H1 (cell line): ENCODE data around the gene GNG13. TPM values are rescaled to one million over a fixed set of nuclear protein-coding genes. Genes with fewer than 3 reads are reported as not detected.

Experiments
- CTCF ChIA-PET: fragments of 300-600 bp; sonication (Branson Sonifier 250); formaldehyde crosslinking; loops from one replicate; lab custom pipeline; 2021; ENCODE audit not compliant: partially characterized antibody; lab: Charles Lee
- POLR2A ChIA-PET: fragments of 300-600 bp; sonication (Branson Sonifier 250); formaldehyde crosslinking; loops from one replicate; lab custom pipeline; 2021; ENCODE audit warnings: inconsistent platforms; ENCODE audit not compliant: partially characterized antibody; lab: Charles Lee
- DNase-seq, 2 experiments: peaks; one replicate each; pipeline versions ENCODE4 v3.0.0 to v3.0.0-alpha.2; 2010 to 2022; ENCODE audit warnings: low spot score in 2 of 2, low read depth in 1 of 2, mixed read lengths in 1 of 2
- FAIRE-seq: peaks from 2 replicates; lab custom pipeline; 2011; peaks lifted over from hg19 to GRCh38; lab: Jason Lieb, UNC
- H2AFZ ChIP-seq: 2 replicates; pipeline ENCODE4 v1.8.1; 2012; ENCODE audit warnings: low read length, inconsistent platforms
- H2AK5ac ChIP-seq: 2 replicates; pipeline ENCODE4 v1.6.1; 2013; ENCODE audit warnings: low read depth, low read length
- H2BK120ac ChIP-seq: replicated peaks from 2 replicates; pipeline ENCODE3; 2013; ENCODE audit warnings: low read depth, low read length, inconsistent platforms
- H2BK12ac ChIP-seq: 2 replicates; pipeline ENCODE4 v1.6.1; 2013; ENCODE audit warnings: low read depth, low read length
- H2BK15ac ChIP-seq: 2 replicates; pipeline ENCODE4 v1.6.1; 2013; ENCODE audit warnings: low read length
- H2BK20ac ChIP-seq: 2 replicates; pipeline ENCODE4 v1.6.1; 2013; ENCODE audit warnings: low read length
- H2BK5ac ChIP-seq: 2 replicates; pipeline ENCODE4 v1.6.1; 2013; ENCODE audit warnings: low read depth, low read length
- H3K14ac ChIP-seq: 2 replicates; pipeline ENCODE4 v1.6.1; 2013; ENCODE audit warnings: inconsistent platforms; ENCODE audit not compliant: insufficient read length
- H3K18ac ChIP-seq: 2 replicates; pipeline ENCODE4 v1.6.1; 2013; ENCODE audit warnings: low read length; ENCODE audit errors: extremely low read depth
- H3K23ac ChIP-seq: 2 replicates; pipeline ENCODE4 v1.6.1; 2013; ENCODE audit warnings: inconsistent platforms; ENCODE audit not compliant: insufficient read length
- H3K23me2 ChIP-seq: 2 replicates; pipeline ENCODE4 v1.6.1; 2013; ENCODE audit warnings: low read depth, low read length
- H3K27ac ChIP-seq: 2 replicates; pipeline ENCODE4 v1.6.1; 2011; ENCODE audit warnings: low read depth, low read length, inconsistent platforms
- H3K27me3 ChIP-seq, 4 experiments: replicated peaks in 1 of 4; 1 replicate in 1 of 4; 2 replicates in 3 of 4; pipeline versions ENCODE4 v1.6.1 to v1.8.1; 2011 to 2013; ENCODE audit warnings: low read length in 3 of 4, mild to moderate bottlenecking in 3 of 4, inconsistent platforms in 2 of 4, mixed read lengths in 2 of 4, moderate library complexity in 1 of 4; ENCODE audit not compliant: control insufficient read depth in 3 of 4, insufficient read depth in 3 of 4; ENCODE audit errors: extremely low read depth in 1 of 4
- H3K36me3 ChIP-seq, 4 experiments: 2 replicates each; pipeline versions ENCODE4 v1.6.1 to v1.8.1; 2011 to 2013; ENCODE audit warnings: mild to moderate bottlenecking in 4 of 4, low read length in 3 of 4, moderate library complexity in 2 of 4, control low read depth in 1 of 4, inconsistent platforms in 1 of 4; ENCODE audit not compliant: insufficient read depth in 4 of 4, control insufficient read depth in 2 of 4
- H3K4ac ChIP-seq: replicated peaks from 2 replicates; pipeline ENCODE3; 2013; ENCODE audit warnings: low read length, low read depth, mixed read lengths, inconsistent platforms; ENCODE audit not compliant: insufficient read length
- H3K4me1 ChIP-seq, 4 experiments: replicated peaks in 1 of 4; 1 replicate in 1 of 4; 2 replicates in 3 of 4; pipeline versions ENCODE4 v1.6.1 to v1.8.1; 2011 to 2013; ENCODE audit warnings: low read length in 3 of 4, inconsistent platforms in 2 of 4, mixed read lengths in 1 of 4; ENCODE audit not compliant: insufficient read depth in 4 of 4, control insufficient read depth in 3 of 4
- H3K4me2 ChIP-seq, 2 experiments: 2 replicates each; pipeline versions ENCODE4 v1.6.1 to v1.8.1; 2011 to 2013; ENCODE audit warnings: low read depth in 2 of 2, low read length in 2 of 2, control low read depth in 1 of 2, inconsistent platforms in 1 of 2, mild to moderate bottlenecking in 1 of 2; ENCODE audit not compliant: insufficient read depth in 1 of 2
- H3K4me3 ChIP-seq, 4 experiments: fragments of 200-600, 300-600 bp in 1 of 4; sonication (generic), shearing (Covaris generic), sonication (Bioruptor Twin) in 1 of 4; 2 replicates each; pipeline versions ENCODE4 v1.5.1 to v1.8.1; 2011 to 2016; ENCODE audit warnings: low read length in 4 of 4, low read depth in 3 of 4, control low read depth in 2 of 4, inconsistent platforms in 2 of 4, mild to moderate bottlenecking in 2 of 4, mixed read lengths in 1 of 4, moderate library complexity in 1 of 4; ENCODE audit not compliant: insufficient read depth in 2 of 4; ENCODE audit errors: extremely low read depth in 1 of 4
- H3K56ac ChIP-seq: replicated peaks from 2 replicates; pipeline ENCODE3; 2013; ENCODE audit warnings: low read depth, mild to moderate bottlenecking, mixed read lengths, low read length, inconsistent platforms; ENCODE audit not compliant: insufficient read length
- H3K79me1 ChIP-seq: 2 replicates; pipeline ENCODE4 v1.6.1; 2013; ENCODE audit warnings: low read depth, low read length, control low read depth
- H3K79me2 ChIP-seq, 2 experiments: 2 replicates each; pipeline versions ENCODE4 v1.6.1 to v1.8.1; 2012 to 2013; ENCODE audit warnings: low read length in 2 of 2, mild to moderate bottlenecking in 2 of 2, inconsistent platforms in 1 of 2; ENCODE audit not compliant: insufficient read depth in 2 of 2, control insufficient read depth in 1 of 2
- H3K9ac ChIP-seq, 4 experiments: replicated peaks in 1 of 4; 1 replicate in 1 of 4; 2 replicates in 3 of 4; pipeline versions ENCODE4 v1.6.1 to v1.8.1; 2011 to 2013; ENCODE audit warnings: low read depth in 3 of 4, low read length in 3 of 4, control low read depth in 2 of 4, mild to moderate bottlenecking in 2 of 4, moderate library complexity in 2 of 4, inconsistent platforms in 1 of 4; ENCODE audit errors: extremely low read depth in 1 of 4
- H3K9me3 ChIP-seq, 2 experiments: 2 replicates each; pipeline versions ENCODE4 v1.6.1 to v1.8.1; 2012 to 2013; ENCODE audit warnings: mild to moderate bottlenecking in 2 of 2, moderate library complexity in 2 of 2, control low read depth in 1 of 2, inconsistent platforms in 1 of 2, low read depth in 1 of 2, low read length in 1 of 2, mixed read lengths in 1 of 2; ENCODE audit not compliant: insufficient read depth in 2 of 2
- H4K20me1 ChIP-seq, 2 experiments: replicated peaks in 1 of 2; 2 replicates each; pipeline versions ENCODE3 to v1.8.1; 2011 to 2013; ENCODE audit warnings: inconsistent platforms in 2 of 2, low read length in 2 of 2, mild to moderate bottlenecking in 1 of 2; ENCODE audit not compliant: insufficient read depth in 2 of 2, control insufficient read depth in 1 of 2
- H4K5ac ChIP-seq: 2 replicates; pipeline ENCODE4 v1.6.1; 2013; ENCODE audit warnings: low read length, low read depth, mixed read lengths, inconsistent platforms; ENCODE audit not compliant: insufficient read length
- H4K8ac ChIP-seq: 2 replicates; pipeline ENCODE4 v1.8.0; 2013; ENCODE audit warnings: mild to moderate bottlenecking, moderate library complexity, low read length, inconsistent platforms; ENCODE audit not compliant: insufficient read depth; ENCODE audit errors: extremely low read depth
- H4K91ac ChIP-seq: replicated peaks from 2 replicates; pipeline ENCODE3; 2013; ENCODE audit warnings: low read length, mixed read lengths, inconsistent platforms; ENCODE audit not compliant: insufficient read length
- ATF2 ChIP-seq: IDR thresholded peaks from 2 replicates; pipeline ENCODE4 v1.6.1; 2012; ENCODE audit warnings: low read length, inconsistent platforms
- CBX5 ChIP-seq: fragments of 300-800, 300-1000 bp; sonication (generic); IDR thresholded peaks from 2 replicates; pipeline ENCODE4 v1.7.1; 2016; ENCODE audit warnings: antibody characterized with exemption, low read length, low read depth
- CTCF ChIP-seq, 3 experiments: IDR thresholded peaks; 1 replicate in 2 of 3; 2 replicates in 1 of 3; pipeline versions ENCODE4 v1.5.1 to v1.6.1; 2011; ENCODE audit warnings: low read length in 3 of 3, mild to moderate bottlenecking in 3 of 3, inconsistent platforms in 2 of 3, low read depth in 1 of 3, moderate library complexity in 1 of 3; ENCODE audit not compliant: insufficient read depth in 1 of 3; ENCODE audit errors: control extremely low read depth in 1 of 3
- KDM4A ChIP-seq: IDR thresholded peaks from one replicate; pipeline ENCODE4 v1.7.1; 2012; ENCODE audit warnings: low read depth, mild to moderate bottlenecking, moderate library complexity, low read length, inconsistent platforms; ENCODE audit not compliant: severe bottlenecking
- RAD21 ChIP-seq, 2 experiments: IDR thresholded peaks in 1 of 2; conservative IDR thresholded peaks in 1 of 2; 2 replicates each; pipeline ENCODE4 v1.6.1; 2011; ENCODE audit warnings: low read depth in 2 of 2, low read length in 2 of 2, improper control_type of control experiment in 1 of 2, inconsistent platforms in 1 of 2, mild to moderate bottlenecking in 1 of 2, moderate library complexity in 1 of 2
- TCF12 ChIP-seq: IDR thresholded peaks from 2 replicates; pipeline ENCODE4 v1.6.1; 2011; ENCODE audit warnings: low read depth, mild to moderate bottlenecking, low read length
- WGBS, 2 experiments: shearing (Covaris generic) in 1 of 2; methylation state at CpG; one replicate each; pipeline versions ENCODE4 v1.1.6 to v1.1.7; 2013 to 2015; ENCODE audit warnings: low lambda C conversion rate in 2 of 2, mixed read lengths in 2 of 2, inconsistent platforms in 1 of 2, low coverage in 1 of 2, missing lambda C conversion rate in 1 of 2; ENCODE audit not compliant: insufficient replicate concordance in 2 of 2, insufficient coverage in 1 of 2, insufficient read length in 1 of 2; ENCODE audit errors: extremely low coverage in 1 of 2, missing lambda C conversion rate in 1 of 2; 5-methylcytosine and 5-hydroxymethylcytosine counted together
- polyA plus RNA-seq, 7 experiments: library from polyadenylated mRNA; depleted of rRNA in 3 of 7; stranded (reverse) in 5 of 7; unstranded in 2 of 7; fragments of >200 nt in 5 of 7; fragments of 200-250 nt in 2 of 7; gene quantifications; 1 replicate in 5 of 7; 2 replicates in 1 of 7; 4 replicates in 1 of 7; pipeline versions ENCODE4 v1.2.1 to v1.2.3, GENCODE V29; 2011 to 2013; ENCODE audit warnings: missing spikeins in 2 of 7, mixed read lengths in 2 of 7
- total RNA-seq: library from RNA; stranded (reverse); fragmentation: NEBNext Ultra II Directional; extraction: Animal tissue kit (Norgen Biotek cat#: 25700); gene quantifications from 2 replicates; pipeline ENCODE4 v1.2.1, GENCODE V29; 2021

The GNG13 gene
- total and polyA plus RNA-seq, 2 of the 8 experiments (the other 6 are each of a cell fraction or from before 2014, with no cell fraction given) = not detected

GRCh38 chr16:813204-813915 lies 12.8 kb upstream of the GNG13 start:
- peaks cover 0 to 6% of the 10 kb centered on the region in 2 experiments; a peak in 1 of 4 replicates for H3K9me3 ChIP-seq
- H3K23me2 ChIP-seq = no peaks in the 10 kb centered on the region; the same call in 1 of the 2 replicates
- H2BK12ac ChIP-seq = no peak overlapping the region
- no peak overlapping the region for H2BK15ac ChIP-seq
- peak overlapping the region; percentile 2 to 55 (median 25); a peak in 5 of 8 replicates for H3K4me3 ChIP-seq
- H4K5ac ChIP-seq = no peak overlapping the region
- no peak overlapping the region for H2BK20ac ChIP-seq
- H4K91ac ChIP-seq = no peak overlapping the region
- no peak overlapping the region for H3K4ac ChIP-seq
- no peak overlapping the region for H4K8ac ChIP-seq
- H3K79me1 ChIP-seq = no peaks in the 10 kb centered on the region
- H3K27ac ChIP-seq = no peak overlapping the region
- H3K9ac ChIP-seq = no peak overlapping the region; a peak in 1 of 7 replicates
- peak overlapping the region; percentile 47 to 75; a peak in 3 of 4 replicates for H3K4me2 ChIP-seq
- no peak overlapping the region for H3K56ac ChIP-seq
- WGBS, 2 experiments = 29% methylated on average over 35 of the region's 67 CpGs; no CpG with 5 or more reads in 1 of the 2 experiments
- no peak overlapping the region for H3K23ac ChIP-seq
- DNase-seq = peak in 1 of 2 experiments; percentile 91
- no peak overlapping the region for H2BK5ac ChIP-seq
- CTCF ChIA-PET = interaction anchor here (1.0 to 1.7 kb wide), 3 partner anchors 32 to 244 kb away, joined by 3 to 4 read pairs (median 4); no protein-coding TSS in a partner anchor
- no peak overlapping the region for H2AK5ac ChIP-seq
- H3K27me3 ChIP-seq = peaks cover 0 to 6% (median 4%) of the 10 kb centered on the region in 4 experiments; a peak in 6 of 7 replicates
- no peak for FAIRE-seq
- H3K14ac ChIP-seq = no peak overlapping the region
- H3K4me1 ChIP-seq = peaks cover 0 to 3% (median 2%) of the 10 kb centered on the region in 4 experiments; a peak in 6 of 7 replicates
- H3K18ac ChIP-seq = no peak overlapping the region
- no peak overlapping the region for H2AFZ ChIP-seq
- H4K20me1 ChIP-seq = peaks cover 0 to 4% of the 10 kb centered on the region in 2 experiments
- H3K36me3 ChIP-seq = no peaks in the 10 kb centered on the region
- no peak overlapping the region for H2BK120ac ChIP-seq
- peaks cover 0 to 3% of the 10 kb centered on the region in 2 experiments; a peak in 1 of 4 replicates for H3K79me2 ChIP-seq
- POLR2A ChIA-PET = no interaction called here
- peak; percentile 82 to 94 (median 91) for TF ChIP-seq CTCF (IDR thresholded peaks at IDR 0.05; ENCODE audit: control extremely low read depth in 1 of 3, insufficient read depth in 1 of 3, low read depth in 1 of 3, low read length in 3 of 3)
- TF ChIP-seq KDM4A = peak; percentile 58
- TF ChIP-seq RAD21 (IDR thresholded peaks at IDR 0.05 in 1 of 2, conservative IDR thresholded peaks at IDR 0.05 in 1 of 2; ENCODE audit: low read depth in 2 of 2, low read length in 2 of 2) = peak; percentile 94 to 98
- TF ChIP-seq TCF12 = 0 out of 2 replicates have a peak, but pooled peaks have one; percentile 35
- no peak for TF ChIP-seq ATF2
- no peak for TF ChIP-seq CBX5
